Osteocyte (in vitro differentiated cells): Measurements from ENCODE around the gene BRIP1. TPM values are rescaled to one million over a fixed set of nuclear protein-coding genes. Genes with fewer than 3 reads are reported as not detected.

Source experiments
- DNase-seq: peaks from one replicate; pipeline ENCODE4 v3.0.0; 2021; ENCODE audit warnings: mixed read lengths; ENCODE audit not compliant: unreplicated experiment; ENCODE audit errors: extremely low spot score
- H3K27ac Mint-ChIP-seq: one replicate; pipeline ENCODE4 v1.8.0; 2021; ENCODE audit warnings: mild to moderate bottlenecking, mixed read lengths; ENCODE audit not compliant: unreplicated experiment
- H3K27me3 Mint-ChIP-seq: one replicate; pipeline ENCODE4 v1.8.0; 2021; ENCODE audit warnings: mixed read lengths; ENCODE audit not compliant: unreplicated experiment
- H3K36me3 Mint-ChIP-seq: one replicate; pipeline ENCODE4 v1.8.0; 2021; ENCODE audit warnings: mixed read lengths; ENCODE audit not compliant: unreplicated experiment
- H3K4me1 Mint-ChIP-seq: one replicate; pipeline ENCODE4 v1.8.0; 2021; ENCODE audit warnings: mixed read lengths; ENCODE audit not compliant: unreplicated experiment
- H3K4me3 Mint-ChIP-seq: one replicate; pipeline ENCODE4 v1.8.0; 2021; ENCODE audit warnings: mild to moderate bottlenecking, moderate library complexity, mixed read lengths; ENCODE audit not compliant: unreplicated experiment
- H3K9me3 Mint-ChIP-seq: one replicate; pipeline ENCODE4 v1.8.0; 2021; ENCODE audit warnings: mixed read lengths; ENCODE audit not compliant: unreplicated experiment
- CTCF ChIP-seq: fragments of 200-600 bp; sonication (generic); IDR thresholded peaks from 2 replicates; pipeline ENCODE4 v1.5.0; 2021; ENCODE audit warnings: antibody characterized with exemption, mild to moderate bottlenecking, moderate library complexity
- total RNA-seq: library from RNA; stranded (reverse); gene quantifications from 2 replicates; pipeline ENCODE4 v1.2.1, GENCODE V29; 2021

Gene BRIP1
- total RNA-seq, 1 donor from 2014 or later, result 4.6 TPM

- H3K27me3 Mint-ChIP-seq, result no peaks in the 10 kb centered on the region
Measured at GRCh38 chr17:61837175-61838051, 25.9 kb downstream of the BRIP1 start.

GRCh38 chr17:61836266-61837174 is 26.8 kb downstream of the BRIP1 start:
- no peaks in the 10 kb centered on the region for H3K9me3 Mint-ChIP-seq
- H3K4me1 Mint-ChIP-seq, result peaks cover 19% of the 10 kb centered on the region
- no peaks in the 10 kb centered on the region for H3K27me3 Mint-ChIP-seq
- H3K36me3 Mint-ChIP-seq, result no peaks in the 10 kb centered on the region
- H3K27ac Mint-ChIP-seq, result no peak overlapping the region
- DNase-seq, result no peak
- TF ChIP-seq CTCF, result no peak
- H3K4me3 Mint-ChIP-seq, result no peak overlapping the region

More at GRCh38 chr17:61837175-61838051, 25.9 kb downstream of the BRIP1 start:
- peak; percentile 89 for TF ChIP-seq CTCF
- H3K36me3 Mint-ChIP-seq, result no peaks in the 10 kb centered on the region
- H3K27ac Mint-ChIP-seq, result no peak overlapping the region
- H3K4me1 Mint-ChIP-seq, result peaks cover 19% of the 10 kb centered on the region
- H3K4me3 Mint-ChIP-seq, result no peak overlapping the region
- no peaks in the 10 kb centered on the region for H3K9me3 Mint-ChIP-seq
- no peak for DNase-seq

- peaks cover 19% of the 10 kb centered on the region for H3K4me1 Mint-ChIP-seq
- no peak overlapping the region for H3K4me3 Mint-ChIP-seq
- no peak for DNase-seq
- no peak overlapping the region for H3K27ac Mint-ChIP-seq
- H3K27me3 Mint-ChIP-seq, result no peaks in the 10 kb centered on the region
- no peaks in the 10 kb centered on the region for H3K9me3 Mint-ChIP-seq
- H3K36me3 Mint-ChIP-seq, result no peaks in the 10 kb centered on the region
- TF ChIP-seq CTCF, result no peak
Measured at GRCh38 chr17:61835606-61836005, 27.7 kb downstream of the BRIP1 start.

GRCh38 chr17:61834610-61835009 is 28.7 kb downstream of the BRIP1 start:
- H3K4me3 Mint-ChIP-seq, result no peak overlapping the region
- H3K9me3 Mint-ChIP-seq, result no peaks in the 10 kb centered on the region
- H3K36me3 Mint-ChIP-seq, result no peaks in the 10 kb centered on the region
- no peak for TF ChIP-seq CTCF
- no peaks in the 10 kb centered on the region for H3K27me3 Mint-ChIP-seq
- peak overlapping the region; percentile 18 for H3K27ac Mint-ChIP-seq
- DNase-seq, result no peak
- peaks cover 19% of the 10 kb centered on the region for H3K4me1 Mint-ChIP-seq
